Upper lobe of left lung (tissue), 4 donors: ENCODE results near the gene ARMH2.

Source experiments
- CTCF ChIP-seq, 6 experiments: fragments of 450-650 bp in 4 of 6; fragments of 200-600 bp in 2 of 6; sonication (generic) in 2 of 6; IDR thresholded peaks; one replicate each; pipeline ENCODE4 v1.5.1; 2016 to 2019; ENCODE audit warnings: antibody characterized with exemption in 6 of 6
- EP300 ChIP-seq, 4 donors: sonication (generic); formaldehyde crosslinking; IDR thresholded peaks; one replicate each; pipeline ENCODE4 v1.5.1; 2017; ENCODE audit warnings: antibody characterized with exemption in 4 of 4, control low read depth in 2 of 4
- POLR2A ChIP-seq, 4 donors: fragments of 450-650 bp; IDR thresholded peaks; one replicate each; pipeline ENCODE4 v1.5.1; 2016 to 2017; ENCODE audit warnings: antibody characterized with exemption in 4 of 4, mild to moderate bottlenecking in 2 of 4

DNA sequence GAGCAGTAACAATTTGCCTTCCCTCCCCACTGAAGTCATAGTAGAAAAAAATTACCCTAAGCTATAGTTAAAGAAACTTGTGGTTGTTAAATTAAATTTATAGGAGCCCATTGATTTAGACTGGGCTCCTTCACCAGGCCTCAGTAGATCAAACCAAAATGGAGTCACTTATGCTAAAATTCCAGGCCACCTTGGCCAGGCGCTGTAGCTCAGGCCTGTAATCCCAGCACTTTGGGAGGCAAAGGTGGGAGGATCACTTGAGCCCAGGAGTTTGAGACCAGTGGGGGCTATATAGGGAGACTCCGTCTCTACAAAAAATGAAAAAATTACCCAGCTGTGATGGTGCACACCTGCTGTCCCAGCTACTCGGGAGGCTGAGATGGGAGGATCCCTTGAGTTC is 39.0 kb downstream of the ARMH2 start:
- TF ChIP-seq CTCF (IDR thresholded peaks at IDR 0.05) (no peak), POLR2A (IDR thresholded peaks at IDR 0.05) (no peak), EP300 (IDR thresholded peaks at IDR 0.05) (no peak)
